HFF-Myc (cell line): ENCODE data around the gene LPCAT1.

Source experiments
- DNase-seq: peaks from one replicate; pipeline ENCODE4 v3.0.0-alpha.2; 2011; ENCODE audit warnings: low read depth; ENCODE audit errors: extremely low read depth
- H3K4me3 ChIP-seq: replicated peaks from 2 replicates; pipeline ENCODE4 v1.5.1; 2011; ENCODE audit warnings: low read depth, mild to moderate bottlenecking, control low read depth, low read length
- CTCF ChIP-seq: IDR thresholded peaks from 2 replicates; pipeline ENCODE4 v1.5.1; 2012; ENCODE audit warnings: mild to moderate bottlenecking, low read depth, low read length, control low read depth; ENCODE audit errors: missing control alignments

The LPCAT1 gene

DNA sequence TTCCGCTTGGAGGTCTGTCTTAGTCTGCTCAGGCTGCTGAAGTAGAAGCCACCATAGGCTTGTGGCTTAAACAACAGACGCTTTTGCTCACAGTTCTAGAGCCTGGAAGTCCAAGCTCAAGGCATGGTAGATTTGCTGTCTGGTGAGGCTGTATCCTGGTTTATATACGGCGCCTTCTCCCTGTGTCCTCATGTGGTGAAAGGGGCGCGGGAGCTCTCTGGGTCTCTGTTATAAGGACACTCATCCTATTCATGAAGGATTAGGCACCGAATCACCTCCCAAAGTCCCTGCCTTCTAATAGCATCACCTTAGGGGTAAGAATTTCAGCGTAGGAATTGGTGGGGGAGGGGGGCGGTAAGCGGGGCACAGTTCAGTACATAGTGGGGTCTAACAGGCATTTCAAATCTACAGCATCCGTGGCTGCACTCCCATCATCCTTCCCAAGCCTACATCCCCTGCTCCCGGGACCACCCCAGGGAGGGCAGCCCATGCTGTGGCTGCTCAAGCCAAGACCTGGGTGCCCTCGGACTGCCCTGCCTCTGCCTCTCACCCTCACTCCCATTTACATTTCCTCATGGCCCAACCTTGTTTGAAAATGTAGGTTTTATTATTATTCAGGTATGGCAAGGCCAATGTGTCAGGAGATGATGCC, 15.1 kb upstream of the LPCAT1 start:
- no peak for TF ChIP-seq CTCF
- H3K4me3 ChIP-seq, result no peak overlapping the region
- no peak for DNase-seq

DNA sequence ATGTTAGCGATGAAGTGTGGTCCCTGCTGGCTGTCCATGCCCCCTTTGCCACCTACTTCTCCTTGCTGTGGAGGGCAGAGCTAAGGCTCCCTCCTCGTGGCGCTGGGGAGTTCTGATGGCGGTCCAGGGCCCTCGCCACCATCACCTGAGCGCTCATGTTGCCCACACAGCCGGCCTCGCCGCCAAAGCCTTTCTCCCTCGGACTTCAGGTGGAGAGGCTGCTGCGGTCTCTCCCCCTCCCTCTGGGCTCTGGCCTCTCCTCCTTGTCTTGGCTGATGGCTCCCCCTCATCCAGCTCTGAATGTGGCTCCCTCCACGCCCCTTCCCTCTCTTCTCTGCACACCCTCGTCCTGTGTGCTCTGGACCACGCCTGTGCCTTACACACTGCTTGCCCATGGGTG, 14.5 kb upstream of the LPCAT1 start:
- DNase-seq, result no peak
- H3K4me3 ChIP-seq, result no peak overlapping the region
- TF ChIP-seq CTCF, result no peak

DNA sequence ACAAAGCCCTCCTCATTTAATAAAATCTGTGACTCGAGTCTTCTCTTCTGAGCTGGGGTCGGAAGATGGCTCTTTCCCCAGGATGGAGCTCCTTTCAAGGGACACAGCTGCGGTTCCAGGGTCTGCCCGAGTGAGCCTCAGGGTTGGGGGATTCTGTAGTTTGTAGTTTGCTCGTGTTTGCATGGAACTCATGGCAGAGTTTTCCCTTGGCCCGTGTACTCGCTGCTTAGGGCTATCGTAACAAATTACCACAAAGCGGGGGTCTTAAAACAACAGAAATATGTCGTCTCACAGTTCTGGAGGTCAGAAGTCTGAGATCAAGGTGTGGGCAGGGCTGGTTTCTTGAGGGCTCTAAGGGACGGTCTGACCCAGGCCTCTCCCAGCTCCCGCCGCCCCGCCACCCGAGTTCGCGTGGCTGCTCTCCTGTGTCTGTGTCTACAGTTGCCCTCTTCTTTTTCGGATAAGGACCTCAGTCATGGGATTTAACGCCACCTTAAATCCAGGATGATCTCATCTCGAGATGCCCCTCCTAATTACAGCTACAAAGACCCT, 13.9 kb upstream of the LPCAT1 start:
- no peak for DNase-seq
- no peak for TF ChIP-seq CTCF
- no peak overlapping the region for H3K4me3 ChIP-seq

GRCh38 chr5:1536871-1537602, 13.3 kb upstream of the LPCAT1 start:
- TF ChIP-seq CTCF, result no peak

DNA sequence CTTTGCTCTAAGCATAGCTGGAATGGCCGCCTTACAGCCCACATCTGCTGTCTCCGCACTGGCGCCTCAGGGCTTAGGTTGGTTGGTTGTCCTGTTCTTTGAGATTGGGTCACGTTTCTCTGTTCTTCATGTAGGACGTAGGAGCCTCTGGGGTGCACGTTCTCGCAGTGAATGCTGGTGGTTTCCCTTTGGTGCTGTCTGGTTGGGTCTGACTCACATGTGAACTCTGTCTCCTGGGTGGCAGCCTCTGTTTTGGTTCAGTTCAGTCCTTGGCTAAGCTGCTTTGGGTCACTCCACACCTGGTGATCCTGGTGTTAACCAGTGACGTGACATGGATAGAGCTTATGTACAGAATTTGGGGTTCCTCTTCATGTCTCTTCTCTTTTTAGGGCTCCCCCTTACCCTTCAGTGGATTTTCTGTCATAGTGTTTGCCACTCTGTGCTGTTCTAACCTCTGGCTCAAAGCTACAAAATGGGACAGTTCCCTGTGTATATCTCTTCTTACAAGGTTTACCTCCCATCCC, 12.6 kb upstream of the LPCAT1 start:
- no peak for TF ChIP-seq CTCF
- H3K4me3 ChIP-seq, result no peak overlapping the region
- DNase-seq, result no peak

More at GRCh38 chr5:1536871-1537602, 13.3 kb upstream of the LPCAT1 start:
- DNase-seq, result no peak
- H3K4me3 ChIP-seq, result no peak overlapping the region

GRCh38 chr5:1535646-1536045, 11.9 kb upstream of the LPCAT1 start:
- no peak for DNase-seq
- no peak for TF ChIP-seq CTCF
- H3K4me3 ChIP-seq, result no peak overlapping the region
